Measurements from ENCODE around the gene C20orf144.

C20orf144 gene

DNA sequence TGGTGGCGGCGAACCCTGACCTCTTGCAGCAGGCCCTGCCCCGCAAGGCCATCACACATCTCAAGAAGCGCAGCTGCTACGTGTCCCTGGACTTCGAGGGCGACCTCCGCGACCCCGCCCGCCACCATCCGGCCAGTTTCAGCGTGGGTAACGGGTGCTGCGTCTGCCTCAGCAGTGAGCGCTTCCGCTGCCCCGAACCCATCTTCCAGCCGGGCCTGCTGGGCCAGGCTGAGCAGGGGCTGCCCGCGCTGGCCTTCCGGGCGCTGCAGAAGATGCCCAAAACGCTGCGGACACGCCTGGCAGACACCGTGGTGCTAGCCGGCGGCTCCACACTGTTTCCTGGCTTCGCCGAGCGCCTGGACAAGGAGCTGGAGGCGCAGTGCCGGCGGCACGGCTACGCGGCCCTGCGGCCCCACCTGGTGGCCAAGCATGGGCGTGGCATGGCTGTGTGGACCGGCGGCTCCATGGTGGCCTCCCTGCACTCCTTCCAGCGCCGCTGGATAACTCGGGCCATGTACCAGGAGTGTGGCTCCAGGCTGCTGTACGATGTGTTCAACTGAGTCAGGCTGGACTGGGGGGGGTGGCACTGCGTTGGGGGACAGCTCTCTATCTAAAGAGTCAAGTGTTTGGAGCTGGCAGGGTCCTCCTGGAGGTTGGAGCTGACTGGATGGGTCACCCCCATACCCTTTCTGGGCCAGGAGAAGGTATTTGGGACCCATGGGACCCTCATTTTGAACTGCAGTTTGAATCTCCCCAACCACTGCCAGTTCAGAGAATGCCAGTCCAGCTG is 5.7 kb downstream of the C20orf144 start:
- TF ChIP-seq FOXP2 (optimal IDR thresholded peaks at IDR 0.05; ENCODE audit: borderline replicate concordance, extremely low read depth, extremely low read length, insufficient read depth) (peak; percentile 37), POLR2AphosphoS5 (IDR thresholded peaks at IDR 0.05; ENCODE audit: low read depth, low read length) (no peak), TAF1 (IDR thresholded peaks at IDR 0.05; ENCODE audit: borderline replicate concordance, insufficient read depth, low read length) (no peak)

- TF ChIP-seq TAF1 (IDR thresholded peaks at IDR 0.05; ENCODE audit: borderline replicate concordance, insufficient read depth, low read length) (no peak), POLR2AphosphoS5 (IDR thresholded peaks at IDR 0.05; ENCODE audit: low read depth, low read length) (no peak), FOXP2 (optimal IDR thresholded peaks at IDR 0.05; ENCODE audit: borderline replicate concordance, extremely low read depth, extremely low read length, insufficient read depth) (no peak), SIN3A (IDR thresholded peaks at IDR 0.05; ENCODE audit: borderline replicate concordance, insufficient read depth, low read length) (no peak)
- TF ChIP-seq, protein P1, sequence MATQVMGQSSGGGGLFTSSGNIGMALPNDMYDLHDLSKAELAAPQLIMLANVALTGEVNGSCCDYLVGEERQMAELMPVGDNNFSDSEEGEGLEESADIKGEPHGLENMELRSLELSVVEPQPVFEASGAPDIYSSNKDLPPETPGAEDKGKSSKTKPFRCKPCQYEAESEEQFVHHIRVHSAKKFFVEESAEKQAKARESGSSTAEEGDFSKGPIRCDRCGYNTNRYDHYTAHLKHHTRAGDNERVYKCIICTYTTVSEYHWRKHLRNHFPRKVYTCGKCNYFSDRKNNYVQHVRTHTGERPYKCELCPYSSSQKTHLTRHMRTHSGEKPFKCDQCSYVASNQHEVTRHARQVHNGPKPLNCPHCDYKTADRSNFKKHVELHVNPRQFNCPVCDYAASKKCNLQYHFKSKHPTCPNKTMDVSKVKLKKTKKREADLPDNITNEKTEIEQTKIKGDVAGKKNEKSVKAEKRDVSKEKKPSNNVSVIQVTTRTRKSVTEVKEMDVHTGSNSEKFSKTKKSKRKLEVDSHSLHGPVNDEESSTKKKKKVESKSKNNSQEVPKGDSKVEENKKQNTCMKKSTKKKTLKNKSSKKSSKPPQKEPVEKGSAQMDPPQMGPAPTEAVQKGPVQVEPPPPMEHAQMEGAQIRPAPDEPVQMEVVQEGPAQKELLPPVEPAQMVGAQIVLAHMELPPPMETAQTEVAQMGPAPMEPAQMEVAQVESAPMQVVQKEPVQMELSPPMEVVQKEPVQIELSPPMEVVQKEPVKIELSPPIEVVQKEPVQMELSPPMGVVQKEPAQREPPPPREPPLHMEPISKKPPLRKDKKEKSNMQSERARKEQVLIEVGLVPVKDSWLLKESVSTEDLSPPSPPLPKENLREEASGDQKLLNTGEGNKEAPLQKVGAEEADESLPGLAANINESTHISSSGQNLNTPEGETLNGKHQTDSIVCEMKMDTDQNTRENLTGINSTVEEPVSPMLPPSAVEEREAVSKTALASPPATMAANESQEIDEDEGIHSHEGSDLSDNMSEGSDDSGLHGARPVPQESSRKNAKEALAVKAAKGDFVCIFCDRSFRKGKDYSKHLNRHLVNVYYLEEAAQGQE (IDR thresholded peaks at IDR 0.05; ENCODE audit: insufficient read depth in 1 of 2, low read depth in 2 of 2, low read length in 2 of 2), result no peak
These were observed 6.5 kb downstream of the C20orf144 start for GRCh38 chr20:33668466-33669155.

- TF ChIP-seq TAF1 (IDR thresholded peaks at IDR 0.05; ENCODE audit: borderline replicate concordance, insufficient read depth, low read length) (no peak), FOXP2 (optimal IDR thresholded peaks at IDR 0.05; ENCODE audit: borderline replicate concordance, extremely low read depth, extremely low read length, insufficient read depth) (no peak), SIN3A (IDR thresholded peaks at IDR 0.05; ENCODE audit: borderline replicate concordance, insufficient read depth, low read length) (no peak), POLR2AphosphoS5 (IDR thresholded peaks at IDR 0.05; ENCODE audit: low read depth, low read length) (no peak)
- TF ChIP-seq, protein P1 (IDR thresholded peaks at IDR 0.05; ENCODE audit: insufficient read depth in 1 of 2, low read depth in 2 of 2, low read length in 2 of 2), result no peak
These were observed 7.1 kb downstream of the C20orf144 start for GRCh38 chr20:33669224-33669623.

DNA sequence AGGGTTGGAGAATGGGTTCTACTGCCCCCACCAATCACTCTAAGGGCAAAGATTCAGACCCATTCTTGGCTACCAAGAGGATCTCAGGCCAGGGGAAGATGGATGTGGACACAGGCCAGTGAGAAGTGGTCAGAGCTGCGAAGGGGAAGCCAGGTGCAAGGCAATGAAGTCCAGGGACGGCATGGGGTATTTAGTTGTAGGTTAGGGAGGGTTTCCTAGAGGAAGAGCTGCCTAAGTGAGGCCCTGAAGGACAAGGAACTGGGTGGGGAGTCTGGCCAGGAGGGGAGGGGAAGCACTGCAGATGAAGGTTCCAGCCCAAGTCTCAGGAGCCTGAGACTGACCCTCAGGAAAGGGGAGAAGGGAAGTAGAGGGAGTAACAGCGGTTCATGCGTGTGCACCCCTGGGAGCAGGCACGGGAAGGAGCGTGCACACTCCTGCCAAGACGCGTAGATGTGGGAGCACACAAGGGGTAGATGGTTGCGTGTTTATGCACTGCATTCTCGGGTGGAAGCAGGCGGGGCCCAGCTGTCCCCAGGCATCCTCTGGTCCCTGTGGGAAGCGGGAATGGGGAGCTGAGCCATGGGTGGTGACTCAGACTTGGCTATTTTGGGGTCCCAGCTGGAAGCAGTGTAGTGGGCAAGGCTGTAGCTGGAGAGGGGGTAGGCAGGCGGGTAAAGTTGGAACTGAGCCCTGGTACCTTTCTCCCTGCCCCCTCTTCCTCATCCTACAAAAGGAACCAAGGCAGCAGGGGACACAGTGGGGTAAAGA is 7.9 kb downstream of the C20orf144 start:
- TF ChIP-seq, protein P1 (IDR thresholded peaks at IDR 0.05; ENCODE audit: insufficient read depth in 1 of 2, low read depth in 2 of 2, low read length in 2 of 2), result no peak
- TF ChIP-seq FOXP2 (optimal IDR thresholded peaks at IDR 0.05; ENCODE audit: borderline replicate concordance, extremely low read depth, extremely low read length, insufficient read depth) (no peak), TAF1 (IDR thresholded peaks at IDR 0.05; ENCODE audit: borderline replicate concordance, insufficient read depth, low read length) (no peak), POLR2AphosphoS5 (IDR thresholded peaks at IDR 0.05; ENCODE audit: low read depth, low read length) (no peak), SIN3A (IDR thresholded peaks at IDR 0.05; ENCODE audit: borderline replicate concordance, insufficient read depth, low read length) (no peak)

All from PFSK-1 (cell line).